Neuronal stem cell (in vitro differentiated cells): ENCODE results near the gene TMEM234.

Source experiments
- DNase-seq: peaks from one replicate; pipeline ENCODE4 v3.0.0-alpha.2; 2013; ENCODE audit warnings: low spot score
- H2AFZ ChIP-seq: one replicate; pipeline ENCODE4 v1.6.1; 2013; ENCODE audit warnings: mild to moderate bottlenecking, low read length, inconsistent platforms
- H2AK5ac ChIP-seq: 2 replicates; pipeline ENCODE4 v1.6.1; 2013; ENCODE audit warnings: low read depth, mild to moderate bottlenecking, inconsistent platforms, low read length, moderate library complexity, mixed read lengths
- H2BK120ac ChIP-seq: 2 replicates; pipeline ENCODE4 v1.6.1; 2013; ENCODE audit warnings: low read depth, mild to moderate bottlenecking, inconsistent platforms, low read length, moderate library complexity, mixed read lengths
- H2BK12ac ChIP-seq: one replicate; pipeline ENCODE4 v1.6.1; 2013; ENCODE audit warnings: low read length, inconsistent platforms
- H2BK15ac ChIP-seq: 2 replicates; pipeline ENCODE4 v1.6.1; 2013; ENCODE audit warnings: mild to moderate bottlenecking, low read length, inconsistent platforms, mixed read lengths
- H2BK5ac ChIP-seq: one replicate; pipeline ENCODE4 v1.6.1; 2013; ENCODE audit warnings: inconsistent platforms, mild to moderate bottlenecking, low read length, moderate library complexity
- H3K14ac ChIP-seq: one replicate; pipeline ENCODE4 v1.6.1; 2013; ENCODE audit warnings: low read length, inconsistent platforms
- H3K18ac ChIP-seq: 2 replicates; pipeline ENCODE4 v1.6.1; 2013; ENCODE audit warnings: low read length, inconsistent platforms
- H3K23ac ChIP-seq: 2 replicates; pipeline ENCODE4 v1.6.1; 2013; ENCODE audit warnings: low read depth, mild to moderate bottlenecking, mixed read lengths, low read length, inconsistent platforms; ENCODE audit not compliant: poor library complexity
- H3K27ac ChIP-seq: replicated peaks from 3 replicates; pipeline ENCODE4 v1.5.1; 2013; ENCODE audit warnings: low read length, inconsistent platforms
- H3K27me3 ChIP-seq, 3 experiments: 2 replicates each; pipeline ENCODE4 v1.6.1; 2013; ENCODE audit warnings: low read length in 3 of 3, mild to moderate bottlenecking in 2 of 3, inconsistent platforms in 1 of 3, low read depth in 1 of 3, mixed read lengths in 1 of 3, moderate library complexity in 1 of 3; ENCODE audit not compliant: control insufficient read depth in 3 of 3, insufficient read depth in 3 of 3
- H3K36me3 ChIP-seq, 2 donors: replicated peaks in 1 of 2; 2 replicates each; pipeline ENCODE4 v1.6.1; 2013; ENCODE audit warnings: low read length in 2 of 2; ENCODE audit not compliant: control insufficient read depth in 2 of 2, insufficient read depth in 2 of 2
- H3K4ac ChIP-seq: 2 replicates; pipeline ENCODE4 v1.6.1; 2013; ENCODE audit warnings: inconsistent platforms, mild to moderate bottlenecking, low read length, moderate library complexity
- H3K4me1 ChIP-seq, 2 donors: 1 replicate in 1 of 2; 2 replicates in 1 of 2; pipeline ENCODE4 v1.6.1; 2013; ENCODE audit warnings: low read length in 2 of 2, low read depth in 1 of 2; ENCODE audit not compliant: control insufficient read depth in 2 of 2, insufficient read depth in 1 of 2
- H3K4me2 ChIP-seq: one replicate; pipeline ENCODE4 v1.6.1; 2013; ENCODE audit warnings: mild to moderate bottlenecking, low read length, inconsistent platforms; ENCODE audit not compliant: insufficient read depth, poor library complexity, severe bottlenecking
- H3K4me3 ChIP-seq, 2 donors: 2 replicates each; pipeline ENCODE4 v1.5.1; 2013; ENCODE audit warnings: low read length in 2 of 2, mild to moderate bottlenecking in 2 of 2, inconsistent platforms in 1 of 2, moderate library complexity in 1 of 2
- H3K79me1 ChIP-seq: one replicate; pipeline ENCODE4 v1.6.1; 2013; ENCODE audit warnings: low read depth, mild to moderate bottlenecking, inconsistent platforms, low read length, moderate library complexity
- H3K9ac ChIP-seq: one replicate; pipeline ENCODE4 v1.6.1; 2013; ENCODE audit warnings: mild to moderate bottlenecking, low read depth, low read length, inconsistent platforms; ENCODE audit not compliant: poor library complexity
- H3K9me3 ChIP-seq, 2 donors: replicated peaks in 1 of 2; 2 replicates each; pipeline versions ENCODE3 to v1.6.1; 2013; ENCODE audit warnings: low read length in 2 of 2, mild to moderate bottlenecking in 2 of 2, inconsistent platforms in 1 of 2, low read depth in 1 of 2, mixed read lengths in 1 of 2, moderate library complexity in 1 of 2; ENCODE audit not compliant: control insufficient read depth in 2 of 2, insufficient read depth in 1 of 2
- H4K8ac ChIP-seq: one replicate; pipeline ENCODE4 v1.6.1; 2013; ENCODE audit warnings: low read depth, mild to moderate bottlenecking, inconsistent platforms, low read length, moderate library complexity
- H4K91ac ChIP-seq: one replicate; pipeline ENCODE4 v1.6.1; 2013; ENCODE audit warnings: low read length, low read depth, mild to moderate bottlenecking, inconsistent platforms; ENCODE audit not compliant: poor library complexity
- WGBS, 2 donors: extraction: QIAGEN DNeasy Blood & Tissue Kit; methylation state at CpG; one replicate each; pipeline ENCODE4 v1.1.7; 2013; ENCODE audit warnings: missing lambda C conversion rate in 2 of 2, mixed read lengths in 1 of 2; ENCODE audit not compliant: insufficient read length in 2 of 2, insufficient replicate concordance in 1 of 2; ENCODE audit errors: extremely low coverage in 2 of 2; 5-methylcytosine and 5-hydroxymethylcytosine counted together

The TMEM234 gene

DNA sequence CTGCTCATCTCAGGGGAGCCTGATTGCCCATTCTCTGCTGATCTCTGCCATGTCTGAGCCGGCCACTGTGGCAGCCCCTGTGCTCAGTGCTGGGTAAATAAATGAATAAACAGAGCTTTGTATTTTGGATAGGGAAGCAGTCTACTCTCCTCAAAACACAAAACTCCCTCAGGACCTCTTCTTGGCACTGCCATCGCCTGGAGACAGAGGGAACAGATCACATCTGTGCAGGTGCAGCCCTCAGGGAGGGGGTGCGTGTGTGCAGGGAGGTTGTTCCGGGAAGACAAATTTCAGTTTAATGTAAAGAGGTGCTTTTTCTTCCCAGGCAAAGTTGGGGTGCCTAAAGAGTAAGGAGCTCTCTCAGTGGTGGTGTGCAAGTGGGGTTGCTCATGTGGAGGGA is 17.2 kb upstream of the TMEM234 start:
- Histone ChIP-seq H2BK12ac (peak overlapping the region; percentile 84), H2BK120ac (peak overlapping the region; percentile 91), H3K4me3 (peak overlapping the region in 1 of 2 donors; percentile 92), H2AFZ (no peak overlapping the region), H3K27me3 (no peaks in the 10 kb centered on the region), H3K36me3 (peaks cover 0 to 8% of the 10 kb centered on the region in 2 donors), H4K91ac (no peak overlapping the region), H3K27ac (peak overlapping the region; percentile 92), H3K18ac (peak overlapping the region; percentile 99), H2BK5ac (peak overlapping the region; percentile 93), H3K9ac (peak overlapping the region; percentile 97), H3K14ac (peak overlapping the region; percentile 100), H3K79me1 (peaks cover 6% of the 10 kb centered on the region), H3K4ac (no peak overlapping the region), H2AK5ac (peak overlapping the region; percentile 75), H3K4me2 (peak overlapping the region; percentile 99), H4K8ac (no peak overlapping the region), H3K23ac (peak overlapping the region; percentile 85), H3K4me1 (peaks cover 3 to 7% of the 10 kb centered on the region in 2 donors), H2BK15ac (peak overlapping the region; percentile 99), H3K9me3 (no peaks in the 10 kb centered on the region)
- WGBS, 2 donors: no CpG with 5 or more reads among the region's 4 CpGs
- DNase-seq: no peak

DNA sequence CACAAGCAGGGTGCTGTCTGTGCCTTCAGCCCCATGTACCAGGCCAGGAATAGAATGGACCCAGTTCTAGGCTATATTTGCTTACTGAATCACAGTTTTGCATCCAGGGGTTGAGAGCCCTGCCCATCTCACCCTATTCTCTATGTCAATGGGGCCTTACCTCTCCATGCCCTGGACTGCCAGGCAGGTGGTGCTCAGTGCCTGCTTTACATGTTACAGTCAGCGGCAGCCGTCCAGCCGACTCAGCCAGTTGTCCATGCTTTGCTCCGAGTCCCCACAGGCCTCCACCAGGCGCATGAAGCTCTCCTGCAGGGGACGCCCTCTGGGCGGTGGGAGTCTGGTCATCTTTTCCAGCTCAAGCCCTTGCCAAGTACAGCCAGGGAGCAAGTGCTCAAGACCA is 12.6 kb upstream of the TMEM234 start:
- no peak overlapping the region for H2AFZ ChIP-seq
- H3K23ac ChIP-seq: no peak overlapping the region
- H3K36me3 ChIP-seq: peaks cover 19 to 29% of the 10 kb centered on the region in 2 donors
- H4K8ac ChIP-seq: no peak overlapping the region
- no peak overlapping the region for H2BK12ac ChIP-seq
- no peak overlapping the region for H3K27ac ChIP-seq
- H3K4me2 ChIP-seq: no peak overlapping the region
- WGBS, 2 donors: no CpG with 5 or more reads among the region's 7 CpGs
- no peak overlapping the region for H2BK120ac ChIP-seq
- no peak overlapping the region for H4K91ac ChIP-seq
- peaks cover 5% of the 10 kb centered on the region for H3K79me1 ChIP-seq
- no peak overlapping the region for H2BK15ac ChIP-seq
- peaks cover 0 to 4% of the 10 kb centered on the region in 2 donors for H3K4me1 ChIP-seq
- no peak overlapping the region for H3K4me3 ChIP-seq
- no peak overlapping the region for H3K18ac ChIP-seq
- no peak overlapping the region for H3K4ac ChIP-seq
- no peak overlapping the region for H3K14ac ChIP-seq
- DNase-seq: no peak
- no peaks in the 10 kb centered on the region for H3K9me3 ChIP-seq
- peak overlapping the region; percentile 24 for H2BK5ac ChIP-seq
- H3K27me3 ChIP-seq: no peaks in the 10 kb centered on the region
- no peak overlapping the region for H2AK5ac ChIP-seq
- H3K9ac ChIP-seq: no peak overlapping the region

DNA sequence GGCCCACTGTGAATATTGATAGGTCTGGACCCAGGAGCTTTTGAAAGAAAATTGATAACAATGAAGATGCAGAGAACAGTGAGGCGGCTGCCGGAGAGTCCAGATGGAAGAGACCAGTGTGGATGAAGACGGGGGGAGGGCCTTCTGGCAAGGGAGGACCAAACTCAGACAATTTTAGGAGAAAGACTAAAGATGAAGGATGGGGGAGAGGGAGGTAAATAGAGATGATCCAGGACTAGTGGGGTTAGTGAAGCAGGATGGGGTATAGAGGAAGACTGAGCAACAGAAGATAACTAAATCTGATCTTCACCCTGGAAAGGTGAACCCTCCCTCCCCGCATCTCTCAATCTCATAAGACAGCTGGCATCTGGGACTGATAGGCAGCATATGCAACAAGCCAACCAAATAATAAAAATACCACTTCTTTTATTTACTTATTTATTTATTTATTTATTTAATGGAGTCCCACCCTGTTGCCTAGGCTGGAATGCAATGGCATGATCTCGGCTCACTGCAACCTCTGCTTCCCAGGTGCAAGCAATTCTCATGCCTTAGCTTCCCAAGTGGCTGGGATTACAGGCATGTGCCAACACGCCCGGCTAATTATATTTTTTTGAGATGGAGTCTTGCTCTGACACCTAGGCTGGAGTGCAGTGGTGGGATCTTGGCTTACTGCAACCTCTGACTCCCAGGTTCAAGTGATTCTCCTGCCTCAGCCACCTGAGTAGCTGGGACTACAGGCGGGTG is 10.6 kb upstream of the TMEM234 start:
- Histone ChIP-seq H3K4me3 (no peak overlapping the region), H4K91ac (no peak overlapping the region), H2AFZ (no peak overlapping the region), H3K23ac (no peak overlapping the region), H3K27me3 (no peaks in the 10 kb centered on the region), H3K18ac (no peak overlapping the region), H3K36me3 (peaks cover 33 to 47% of the 10 kb centered on the region in 2 donors), H3K14ac (no peak overlapping the region), H3K4ac (no peak overlapping the region), H2BK15ac (no peak overlapping the region), H3K4me1 (peaks cover 0 to 2% of the 10 kb centered on the region in 2 donors), H3K79me1 (peaks cover 5% of the 10 kb centered on the region), H2BK120ac (no peak overlapping the region), H3K9ac (no peak overlapping the region), H3K4me2 (no peak overlapping the region), H3K9me3 (no peaks in the 10 kb centered on the region), H4K8ac (no peak overlapping the region), H2BK12ac (no peak overlapping the region), H3K27ac (no peak overlapping the region), H2BK5ac (peak overlapping the region; percentile 10), H2AK5ac (no peak overlapping the region)
- no CpG with 5 or more reads among the region's 8 CpGs for WGBS, 2 donors
- DNase-seq: no peak

DNA sequence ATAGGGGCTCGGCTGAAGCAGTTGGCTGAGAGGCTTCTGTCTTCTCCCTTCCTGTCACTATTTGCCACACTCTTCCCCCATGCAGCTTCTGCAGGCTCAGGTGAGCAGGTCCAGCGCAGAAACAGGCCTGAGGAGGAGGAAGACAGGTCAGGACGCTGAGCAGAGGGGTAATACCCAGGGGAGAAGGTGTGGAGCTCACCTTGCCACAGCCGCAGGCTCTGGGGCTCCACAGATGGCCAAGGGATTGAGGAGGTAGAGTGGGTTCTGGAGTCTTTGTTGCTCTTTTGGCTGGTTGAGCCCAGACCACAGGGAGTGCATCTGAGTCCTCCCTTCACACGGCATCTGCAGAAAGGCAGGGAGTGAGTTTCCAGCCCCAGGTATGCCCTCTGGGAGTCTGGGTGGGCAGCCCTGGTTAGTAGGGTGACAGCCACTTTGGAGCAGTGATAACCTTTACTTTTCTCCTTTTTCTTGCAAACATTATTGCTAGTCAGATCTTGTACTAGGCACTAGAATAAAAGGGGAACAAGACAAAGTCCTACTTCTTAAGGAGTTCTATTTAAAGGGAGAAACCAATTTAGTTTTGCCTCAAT is 9.8 kb upstream of the TMEM234 start:
- no peak overlapping the region for H3K23ac ChIP-seq
- H3K27me3 ChIP-seq: no peaks in the 10 kb centered on the region
- no peak overlapping the region for H2AFZ ChIP-seq
- H3K4ac ChIP-seq: no peak overlapping the region
- H2BK15ac ChIP-seq: no peak overlapping the region
- H2AK5ac ChIP-seq: no peak overlapping the region
- H3K4me1 ChIP-seq: peaks cover 0 to 2% of the 10 kb centered on the region in 2 donors
- no peaks in the 10 kb centered on the region for H3K9me3 ChIP-seq
- H3K18ac ChIP-seq: no peak overlapping the region
- peaks cover 36 to 55% of the 10 kb centered on the region in 2 donors for H3K36me3 ChIP-seq
- no peak overlapping the region for H3K4me3 ChIP-seq
- no peak for DNase-seq
- H4K8ac ChIP-seq: no peak overlapping the region
- H3K27ac ChIP-seq: no peak overlapping the region
- no peak overlapping the region for H2BK12ac ChIP-seq
- WGBS, 2 donors: no CpG with 5 or more reads among the region's 5 CpGs
- H4K91ac ChIP-seq: no peak overlapping the region
- H3K4me2 ChIP-seq: no peak overlapping the region
- peak overlapping the region; percentile 10 for H2BK5ac ChIP-seq
- no peak overlapping the region for H3K14ac ChIP-seq
- peaks cover 5% of the 10 kb centered on the region for H3K79me1 ChIP-seq
- H2BK120ac ChIP-seq: no peak overlapping the region
- H3K9ac ChIP-seq: no peak overlapping the region
